ENCODE results near the gene ALKBH4. TPM values are rescaled to one million over a fixed set of nuclear protein-coding genes. Genes with fewer than 3 reads are reported as not detected.
A peak's percentile ranks its signal among the peaks of the same experiment; 100 is the strongest.

Gene ALKBH4
- total and polyA plus RNA-seq, 9 donors, result 6.2 to 15.5 (median 11.9) TPM

GRCh38 chr7:102447311-102447710, 17.4 kb downstream of the ALKBH4 start:
- TF ChIP-seq EP300 (IDR thresholded peaks at IDR 0.05) (no peak), POLR2A (IDR thresholded peaks at IDR 0.05) (no peak)
- TF ChIP-seq, protein P1, sequence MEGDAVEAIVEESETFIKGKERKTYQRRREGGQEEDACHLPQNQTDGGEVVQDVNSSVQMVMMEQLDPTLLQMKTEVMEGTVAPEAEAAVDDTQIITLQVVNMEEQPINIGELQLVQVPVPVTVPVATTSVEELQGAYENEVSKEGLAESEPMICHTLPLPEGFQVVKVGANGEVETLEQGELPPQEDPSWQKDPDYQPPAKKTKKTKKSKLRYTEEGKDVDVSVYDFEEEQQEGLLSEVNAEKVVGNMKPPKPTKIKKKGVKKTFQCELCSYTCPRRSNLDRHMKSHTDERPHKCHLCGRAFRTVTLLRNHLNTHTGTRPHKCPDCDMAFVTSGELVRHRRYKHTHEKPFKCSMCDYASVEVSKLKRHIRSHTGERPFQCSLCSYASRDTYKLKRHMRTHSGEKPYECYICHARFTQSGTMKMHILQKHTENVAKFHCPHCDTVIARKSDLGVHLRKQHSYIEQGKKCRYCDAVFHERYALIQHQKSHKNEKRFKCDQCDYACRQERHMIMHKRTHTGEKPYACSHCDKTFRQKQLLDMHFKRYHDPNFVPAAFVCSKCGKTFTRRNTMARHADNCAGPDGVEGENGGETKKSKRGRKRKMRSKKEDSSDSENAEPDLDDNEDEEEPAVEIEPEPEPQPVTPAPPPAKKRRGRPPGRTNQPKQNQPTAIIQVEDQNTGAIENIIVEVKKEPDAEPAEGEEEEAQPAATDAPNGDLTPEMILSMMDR (IDR thresholded peaks at IDR 0.05), result no peak
- Histone ChIP-seq H3K36me3 (no peaks in the 10 kb centered on the region), H3K27ac (no peak overlapping the region), H3K27me3 (no peaks in the 10 kb centered on the region), H3K4me3 (no peak overlapping the region), H3K4me1 (ENCODE audit: insufficient read depth) (no peaks in the 10 kb centered on the region), H3K9me3 (no peaks in the 10 kb centered on the region)
- 84 to 88% (median 85%) methylated on average over 13 to 14 of the region's 14 CpGs for WGBS, 3 donors
- no peak for DNase-seq
- intact Hi-C loops (cut with DNase I), result no loop called here

GRCh38 chr7:102446387-102447156, 18.1 kb downstream of the ALKBH4 start:
- DNase-seq, result no peak
- no peaks in the 10 kb centered on the region for H3K4me1 ChIP-seq (ENCODE audit: insufficient read depth)
- intact Hi-C loops (cut with DNase I), result no loop called here
- 93 to 96% (median 94%) methylated on average over 41 of the region's 41 CpGs for WGBS, 3 donors
- TF ChIP-seq EP300 (IDR thresholded peaks at IDR 0.05) (no peak), POLR2A (IDR thresholded peaks at IDR 0.05) (no peak)
- TF ChIP-seq, protein P1 (IDR thresholded peaks at IDR 0.05), result no peak
- H3K36me3 ChIP-seq, result no peaks in the 10 kb centered on the region
- H3K27me3 ChIP-seq, result no peaks in the 10 kb centered on the region
- no peak overlapping the region for H3K27ac ChIP-seq
- H3K9me3 ChIP-seq, result no peaks in the 10 kb centered on the region
- H3K4me3 ChIP-seq, result no peak overlapping the region

DNA sequence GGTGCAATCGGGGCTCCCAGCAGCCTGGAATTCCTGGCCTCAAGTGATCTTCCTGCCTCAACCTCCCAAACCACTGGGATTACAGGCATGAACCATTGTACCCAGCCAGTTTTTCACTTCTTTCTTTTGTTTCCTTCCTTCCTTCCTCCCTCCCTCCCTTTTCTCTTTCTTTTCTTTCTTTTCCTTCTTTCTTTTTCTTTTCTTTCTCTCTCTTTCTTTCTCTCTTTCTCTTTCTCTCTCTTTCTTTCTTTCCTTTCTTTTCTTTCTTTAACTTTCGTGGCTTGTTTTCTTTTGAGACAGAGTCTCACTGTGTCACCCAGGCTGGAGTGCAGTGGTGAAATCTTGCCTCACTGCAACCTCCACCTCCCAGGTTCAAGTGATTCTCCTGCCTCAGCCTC, 19.0 kb downstream of the ALKBH4 start:
- Histone ChIP-seq H3K9me3 (no peaks in the 10 kb centered on the region), H3K36me3 (no peaks in the 10 kb centered on the region), H3K4me1 (ENCODE audit: insufficient read depth) (no peaks in the 10 kb centered on the region), H3K27ac (peak overlapping the region in 1 of 2 donors; percentile 11), H3K27me3 (no peaks in the 10 kb centered on the region), H3K4me3 (no peak overlapping the region)
- intact Hi-C loops (cut with DNase I), result no loop called here
- 50 to 95% (median 72%) methylated on average over 2 of the region's 2 CpGs for WGBS, 3 donors
- no peak for DNase-seq
- TF ChIP-seq POLR2A (IDR thresholded peaks at IDR 0.05) (no peak), EP300 (IDR thresholded peaks at IDR 0.05) (no peak)
- TF ChIP-seq, protein P1 (IDR thresholded peaks at IDR 0.05), result no peak

GRCh38 chr7:102444961-102445673, 19.5 kb downstream of the ALKBH4 start:
- intact Hi-C loops (cut with DNase I), result no loop called here
- no peaks in the 10 kb centered on the region for H3K36me3 ChIP-seq
- H3K4me3 ChIP-seq, result no peak overlapping the region
- peak overlapping the region in 1 of 2 donors; percentile 11 for H3K27ac ChIP-seq
- WGBS, 3 donors, result 89 to 91% (median 89%) methylated on average over 17 of the region's 17 CpGs
- H3K9me3 ChIP-seq, result no peaks in the 10 kb centered on the region
- no peaks in the 10 kb centered on the region for H3K4me1 ChIP-seq (ENCODE audit: insufficient read depth)
- H3K27me3 ChIP-seq, result no peaks in the 10 kb centered on the region
- no peak for TF ChIP-seq POLR2A (IDR thresholded peaks at IDR 0.05)
- TF ChIP-seq, protein P1 (IDR thresholded peaks at IDR 0.05), result no peak
- DNase-seq, result no peak

Data from ovary (tissue), 9 donors.